Left renal cortex interstitium (tissue), 4 donors: Measurements from ENCODE around the gene RIMKLB. TPM values are rescaled to one million over a fixed set of nuclear protein-coding genes. Genes with fewer than 3 reads are reported as not detected.
"Not testable (repeated sequence)": the region's sequence is repeated elsewhere in the genome, so short reads cannot be mapped to it uniquely, and the experiment has no call there.

Source experiments
- DNase-seq, 4 donors: peaks; one replicate each; pipeline ENCODE4 v3.0.0-alpha.2; 2013; ENCODE audit warnings: low read depth in 4 of 4, low spot score in 2 of 4, missing footprints in 1 of 4
- polyA plus RNA-seq, 4 donors: library from polyadenylated mRNA; unstranded; fragments of 120-200 nt; gene quantifications; one replicate each; pipeline ENCODE4 v1.2.1, GENCODE V29; 2013; ENCODE audit not compliant: insufficient read length in 4 of 4

The RIMKLB gene
- polyA plus RNA-seq, 4 donors: 82.9 to 145 (median 98.4) TPM

DNA sequence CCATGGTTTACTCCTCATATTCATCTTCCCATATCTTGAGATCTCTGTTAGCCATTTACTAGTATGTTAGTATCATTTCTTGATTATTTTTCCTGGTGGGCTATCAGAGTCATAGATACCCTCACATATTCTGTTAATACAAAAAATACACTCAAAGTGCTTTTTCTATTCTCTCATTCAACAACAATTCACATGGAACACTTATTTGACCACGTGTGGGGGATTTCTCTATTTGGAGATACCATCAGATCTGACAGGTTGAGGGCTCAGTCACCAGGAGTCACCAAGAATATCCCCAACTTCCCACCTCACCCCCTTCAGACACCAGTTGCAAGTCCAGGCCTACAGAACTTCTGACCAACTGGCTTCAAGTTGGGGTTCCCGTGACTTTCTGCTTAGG is 72.7 kb downstream of the RIMKLB start:
- no peak for DNase-seq

GRCh38 chr12:8771072-8771471 is 73.3 kb downstream of the RIMKLB start:
- DNase-seq: no peak

DNA sequence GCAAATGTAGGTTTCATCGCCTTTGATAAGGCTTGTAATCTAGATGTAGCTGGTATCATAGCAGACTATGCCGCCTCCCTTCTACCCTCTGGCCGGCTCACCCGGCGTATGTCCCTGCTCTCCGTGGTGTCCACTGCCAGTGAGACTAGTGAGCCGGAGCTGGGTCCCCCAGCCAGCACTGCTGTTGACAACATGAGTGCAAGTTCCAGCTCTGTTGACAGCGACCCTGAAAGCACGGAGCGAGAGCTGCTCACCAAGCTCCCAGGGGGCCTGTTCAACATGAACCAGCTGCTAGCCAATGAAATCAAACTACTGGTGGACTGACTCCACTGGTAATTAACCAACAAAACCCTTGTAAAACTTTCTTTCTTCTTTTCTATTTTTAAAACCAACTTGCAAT is 75.7 kb downstream of the RIMKLB start:
- peak in 1 of 4 donors; percentile 10 for DNase-seq

DNA sequence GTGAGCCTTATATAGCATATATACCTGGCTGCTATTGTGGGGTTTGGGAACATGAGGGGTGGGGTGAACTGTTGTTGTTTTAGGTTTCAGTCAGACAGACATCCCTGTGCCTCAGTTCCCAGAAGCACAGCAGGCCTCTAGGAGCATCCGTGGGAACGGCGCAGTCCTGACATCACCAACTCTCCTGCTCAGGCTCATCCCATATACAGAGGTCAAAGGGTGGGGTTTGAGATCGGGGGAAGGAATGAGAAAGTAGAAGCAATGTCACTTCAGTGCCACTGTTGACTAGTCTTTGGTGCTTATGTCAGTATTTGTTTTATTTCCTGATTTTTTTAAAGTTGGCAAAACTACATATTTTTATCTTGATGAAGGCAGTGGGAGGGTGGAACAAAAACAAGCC is 81.5 kb downstream of the RIMKLB start:
- DNase-seq: no peak

GRCh38 chr12:8779862-8780261 is 82.1 kb downstream of the RIMKLB start:
- no peak for DNase-seq

- peak in 1 of 4 donors; percentile 23 for DNase-seq
Measured at GRCh38 chr12:8780389-8780788, 82.6 kb downstream of the RIMKLB start.

GRCh38 chr12:8781381-8782127 is 83.8 kb downstream of the RIMKLB start:
- no peak for DNase-seq

- DNase-seq: peak in 1 of 4 donors; percentile 16
Measured at GRCh38 chr12:8784290-8784888, 86.6 kb downstream of the RIMKLB start.

- DNase-seq: no peak
Measured at GRCh38 chr12:8785499-8785898, 87.7 kb downstream of the RIMKLB start.

DNA sequence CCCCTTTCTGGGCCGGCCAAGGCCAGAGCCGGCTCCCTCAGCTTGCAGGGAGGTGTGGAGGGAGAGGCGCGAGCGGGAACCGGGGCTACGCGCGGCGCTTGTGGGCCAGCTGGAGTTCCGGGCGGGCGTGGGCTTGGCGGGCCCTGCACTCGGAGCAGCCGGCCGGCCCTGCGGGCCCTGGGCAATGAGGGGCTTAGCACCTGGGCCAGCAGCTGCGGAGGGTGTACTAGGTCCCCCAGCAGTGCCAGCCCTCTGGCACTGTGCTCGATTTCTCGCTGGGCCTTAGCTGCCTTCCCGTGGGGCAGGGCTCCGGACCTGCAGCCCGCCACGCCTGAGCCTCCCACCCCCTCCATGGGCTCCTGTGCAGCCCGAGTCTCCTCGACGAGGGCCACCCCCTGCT is 89.4 kb downstream of the RIMKLB start:
- DNase-seq: not testable (repeated sequence)

- DNase-seq: not testable (repeated sequence)
Measured at GRCh38 chr12:8788706-8789105, 90.9 kb downstream of the RIMKLB start.

- DNase-seq: not testable (repeated sequence)
Measured at GRCh38 chr12:8789341-8790013, 91.7 kb downstream of the RIMKLB start.

GRCh38 chr12:8793226-8793625 is 95.4 kb downstream of the RIMKLB start:
- DNase-seq: not testable (repeated sequence)

DNA sequence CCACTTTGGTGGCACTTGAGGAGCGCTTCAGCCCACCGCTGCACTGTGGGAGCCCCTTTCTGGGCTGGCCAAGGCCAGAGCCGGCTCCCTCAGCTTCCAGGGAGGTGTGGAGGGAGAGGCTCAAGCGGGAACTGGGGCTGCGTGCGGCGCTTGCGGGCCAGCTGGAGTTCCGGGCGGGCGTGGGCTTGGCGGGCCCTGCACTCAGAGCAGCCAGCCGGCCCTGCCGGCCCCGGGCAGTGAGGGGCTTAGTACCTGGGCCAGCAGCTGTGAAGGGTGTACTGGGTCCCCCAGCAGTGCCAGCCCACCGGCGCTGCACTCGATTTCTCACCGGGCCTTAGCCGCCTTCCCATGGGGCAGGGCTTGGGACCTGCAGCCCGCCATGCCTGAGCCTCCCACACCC is 96.8 kb downstream of the RIMKLB start:
- not testable (repeated sequence) for DNase-seq

DNA sequence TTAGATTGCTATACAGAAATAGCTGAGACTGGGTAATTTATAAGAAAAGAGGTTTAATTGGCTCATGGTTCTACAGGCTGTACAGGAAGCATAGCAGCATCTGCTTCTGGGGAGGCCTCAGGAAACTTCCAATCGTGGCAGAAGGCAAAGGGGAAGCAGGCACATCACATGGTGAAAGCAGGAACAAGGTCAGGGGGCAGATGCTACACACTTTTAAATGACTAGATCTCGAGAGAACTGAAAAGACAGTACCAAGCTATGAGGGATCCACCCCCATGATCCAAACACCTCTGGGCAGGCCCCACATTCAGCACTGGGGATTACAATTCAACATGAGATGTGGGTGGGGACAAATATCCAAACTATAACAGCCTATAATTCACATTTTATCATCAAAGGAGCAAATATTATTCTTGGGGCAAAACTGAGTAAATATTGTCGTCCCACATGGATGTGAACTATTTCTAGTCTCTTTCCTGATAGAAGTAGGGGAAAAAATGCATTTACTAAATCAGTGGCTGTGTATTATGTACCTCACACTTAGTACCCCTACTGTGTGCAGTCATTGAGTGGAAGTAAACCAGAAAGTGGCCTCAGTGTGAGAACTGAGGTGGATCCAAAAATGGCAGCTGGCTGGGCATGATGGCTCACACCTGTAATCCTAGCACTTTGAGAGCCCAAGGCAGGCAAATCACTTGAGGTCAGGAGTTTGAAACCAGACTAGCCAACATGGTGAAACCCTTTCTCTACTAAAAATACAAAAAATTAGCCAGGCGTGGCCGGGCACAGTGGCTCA is 99.2 kb downstream of the RIMKLB start:
- DNase-seq: no peak

DNA sequence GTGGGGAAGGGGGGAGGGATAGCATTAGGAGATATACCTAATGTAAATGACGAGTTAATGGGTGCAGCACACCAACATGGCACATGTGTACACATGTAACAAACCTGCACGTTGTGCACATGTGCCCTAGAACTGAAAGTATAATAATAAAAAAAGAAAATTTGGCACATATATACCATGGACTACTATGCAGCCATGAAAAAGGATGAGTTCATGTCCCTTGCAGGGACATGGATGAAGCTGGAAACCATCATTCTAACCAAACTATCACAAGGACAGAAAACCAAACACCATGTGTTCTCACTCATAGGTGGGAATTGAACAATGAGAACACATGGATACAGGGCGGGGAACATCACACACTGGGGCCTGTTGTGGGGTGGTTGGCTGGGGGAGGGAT is 103.4 kb downstream of the RIMKLB start:
- DNase-seq: not testable (repeated sequence)

GRCh38 chr12:8804833-8805232 is 107.0 kb downstream of the RIMKLB start:
- not testable (repeated sequence) for DNase-seq

DNA sequence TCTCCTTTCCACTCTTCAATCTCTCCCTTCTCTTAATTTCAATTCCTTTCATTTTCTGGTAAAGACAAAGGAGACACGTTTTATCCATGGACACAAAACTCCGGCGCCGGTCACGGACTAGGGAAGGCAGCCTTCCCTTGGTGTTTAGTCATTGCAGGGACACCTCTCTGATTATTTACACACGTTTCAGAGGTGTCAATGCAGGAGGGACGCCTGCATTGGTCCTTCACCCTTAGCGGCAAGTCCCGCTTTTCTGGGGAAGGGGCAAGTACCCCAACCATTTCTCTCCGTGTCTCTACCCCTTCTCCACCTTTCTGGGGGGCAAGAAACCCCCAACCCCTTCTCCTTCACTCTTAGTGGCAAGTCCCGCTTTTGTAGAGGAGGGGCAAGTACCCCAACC is 107.7 kb downstream of the RIMKLB start:
- DNase-seq: not testable (repeated sequence)

- not testable (repeated sequence) for DNase-seq
Measured at GRCh38 chr12:8807084-8807483, 109.3 kb downstream of the RIMKLB start.

- not testable (repeated sequence) for DNase-seq
Measured at GRCh38 chr12:8810112-8810511, 112.3 kb downstream of the RIMKLB start.
